GM23338 (cell line): ENCODE data around the gene CDKL1. TPM values are rescaled to one million over a fixed set of nuclear protein-coding genes. Genes with fewer than 3 reads are reported as not detected.

Experiments
- ATAC-seq: fragments of 200-7000 bp; cut with Tn5 transposase; 3 replicates; pipeline ENCODE4 v1.9.1; 2020
- DNase-seq: peaks from one replicate; pipeline ENCODE4 v3.0.0-alpha.2; 2015; ENCODE audit warnings: low spot score
- H2AFZ ChIP-seq: fragments of 200-600 bp; sonication (generic); 2 replicates; pipeline ENCODE4 v1.8.0; 2016; ENCODE audit warnings: antibody characterized with exemption, mild to moderate bottlenecking, moderate library complexity
- H3F3A ChIP-seq: fragments of 200-600 bp; sonication (generic); replicated peaks from 2 replicates; pipeline ENCODE4 v1.8.0; 2017; ENCODE audit warnings: antibody characterized with exemption, mixed run types, low read depth
- H3K27ac ChIP-seq: fragments of 200-600 bp; sonication (generic); 2 replicates; pipeline ENCODE4 v1.6.1; 2016; ENCODE audit warnings: low read depth
- H3K27me3 ChIP-seq: fragments of 200-600 bp; sonication (generic); 2 replicates; pipeline ENCODE4 v1.8.0; 2016; ENCODE audit warnings: mild to moderate bottlenecking, mixed run types, moderate library complexity; ENCODE audit not compliant: insufficient read depth
- H3K36me3 ChIP-seq: fragments of 200-600 bp; sonication (generic); 2 replicates; pipeline ENCODE4 v1.8.0; 2016; ENCODE audit warnings: mild to moderate bottlenecking; ENCODE audit not compliant: insufficient read depth
- H3K4me1 ChIP-seq: fragments of 200-600 bp; sonication (generic); 2 replicates; pipeline ENCODE4 v1.8.0; 2016; ENCODE audit warnings: mild to moderate bottlenecking, moderate library complexity; ENCODE audit not compliant: insufficient read depth
- H3K4me2 ChIP-seq: fragments of 200-600 bp; sonication (generic); 2 replicates; pipeline ENCODE4 v1.7.1; 2017; ENCODE audit warnings: mixed run types
- H3K4me3 ChIP-seq: fragments of 200-600 bp; sonication (generic); 2 replicates; pipeline ENCODE4 v1.6.1; 2016; ENCODE audit warnings: mixed run types
- H3K79me2 ChIP-seq: fragments of 200-600 bp; sonication (generic); replicated peaks from 2 replicates; pipeline ENCODE4 v1.8.0; 2017; ENCODE audit warnings: mild to moderate bottlenecking; ENCODE audit not compliant: insufficient read depth
- H3K9me2 ChIP-seq: fragments of 200-600 bp; sonication (generic); 2 replicates; pipeline ENCODE4 v1.8.0; 2017; ENCODE audit not compliant: insufficient read depth
- H4K20me1 ChIP-seq: fragments of 200-600 bp; sonication (generic); replicated peaks from 2 replicates; pipeline ENCODE4 v1.8.0; 2017; ENCODE audit warnings: mild to moderate bottlenecking; ENCODE audit not compliant: insufficient read depth
- H3K27ac Mint-ChIP-seq: 2 replicates; pipeline ENCODE4 v1.8.0; 2020; ENCODE audit warnings: inconsistent platforms, mild to moderate bottlenecking, moderate library complexity, mixed read lengths
- H3K27me3 Mint-ChIP-seq: 3 replicates; pipeline ENCODE4 v1.8.0; 2022; ENCODE audit warnings: low read depth, mild to moderate bottlenecking, moderate library complexity, mixed read lengths, inconsistent platforms; ENCODE audit not compliant: insufficient read depth, poor library complexity
- H3K36me3 Mint-ChIP-seq: 3 replicates; pipeline ENCODE4 v1.8.0; 2021; ENCODE audit warnings: low read depth, mild to moderate bottlenecking, inconsistent platforms, moderate library complexity, mixed read lengths
- H3K4me1 Mint-ChIP-seq: 3 replicates; pipeline ENCODE4 v1.8.0; 2020; ENCODE audit warnings: mild to moderate bottlenecking, inconsistent platforms, mixed read lengths
- H3K4me3 Mint-ChIP-seq: 3 replicates; pipeline ENCODE4 v1.8.0; 2021; ENCODE audit warnings: moderate library complexity, mild to moderate bottlenecking, inconsistent platforms, mixed read lengths
- H3K9me3 Mint-ChIP-seq: 3 replicates; pipeline ENCODE4 v1.8.0; 2020; ENCODE audit warnings: moderate library complexity, mild to moderate bottlenecking, inconsistent platforms, mixed read lengths
- CREB1 ChIP-seq: fragments of 250-450 bp; sonication (Bioruptor Pico); IDR thresholded peaks from 2 replicates; pipeline ENCODE4 v1.5.0; 2020; ENCODE audit warnings: low read depth, mild to moderate bottlenecking, moderate library complexity
- EZH2 ChIP-seq: fragments of 200-600 bp; sonication (generic); IDR thresholded peaks from one replicate; pipeline ENCODE4 v1.8.0; 2017; ENCODE audit warnings: antibody characterized with exemption, mild to moderate bottlenecking, low read depth; ENCODE audit not compliant: unreplicated experiment
- EZH2phosphoT487 ChIP-seq: fragments of 200-600 bp; sonication (generic); IDR thresholded peaks from one replicate; pipeline ENCODE4 v1.8.1; 2018; ENCODE audit warnings: antibody characterized with exemption; ENCODE audit not compliant: unreplicated experiment
- JUNB ChIP-seq: IDR thresholded peaks from one replicate; pipeline ENCODE4 v1.6.1; 2016; ENCODE audit warnings: antibody characterized with exemption; ENCODE audit not compliant: unreplicated experiment
- NANOG ChIP-seq: IDR thresholded peaks from 2 replicates; pipeline ENCODE4 v1.6.1; 2016; ENCODE audit warnings: antibody characterized with exemption, borderline replicate concordance
- POLR2AphosphoS5 ChIP-seq: IDR thresholded peaks from 2 replicates; pipeline ENCODE4 v1.6.1; 2016; ENCODE audit warnings: antibody characterized with exemption, low read depth
- STAT1 ChIP-seq: IDR thresholded peaks from one replicate; pipeline ENCODE4 v1.6.1; 2016; ENCODE audit warnings: antibody characterized with exemption; ENCODE audit not compliant: unreplicated experiment
- ZNF114 ChIP-seq: fragments of 250-450 bp; sonication (Bioruptor Pico); IDR thresholded peaks from 2 replicates; pipeline ENCODE4 v1.5.0; 2020; ENCODE audit warnings: mild to moderate bottlenecking, moderate library complexity
- ZNF331 ChIP-seq: fragments of 250-450 bp; sonication (Bioruptor Pico); IDR thresholded peaks from 2 replicates; pipeline ENCODE4 v1.5.0; 2020; ENCODE audit warnings: low read depth, mild to moderate bottlenecking, moderate library complexity
- polyA plus RNA-seq: library from polyadenylated mRNA; unstranded; fragments of >200 nt; fragmentation: Nextera tagmentation; extraction: Ambion mirVana; gene quantifications from 2 replicates; pipeline ENCODE4 v1.2.1, GENCODE V29; 2016
- total RNA-seq: library from RNA; depleted of rRNA; stranded (reverse); fragments of >200 nt; shearing (Covaris generic); gene quantifications from 2 replicates; pipeline ENCODE4 v1.2.3, GENCODE V29; 2014
- TF ChIP-seq, protein P1 (sequence below): IDR thresholded peaks from 2 replicates; pipeline ENCODE4 v1.6.1; 2016; ENCODE audit warnings: antibody characterized with exemption
- TF ChIP-seq, protein P2 (sequence below), 2 experiments: fragments of 200-600 bp in 1 of 2; sonication (generic) in 1 of 2; conservative IDR thresholded peaks; 2 replicates each; pipeline versions ENCODE4 v1.5.1 to v1.6.1; 2016 to 2017; ENCODE audit warnings: antibody characterized with exemption in 2 of 2, low read depth in 2 of 2, mild to moderate bottlenecking in 2 of 2, moderate library complexity in 1 of 2
- TF ChIP-seq, protein P3 (sequence below): IDR thresholded peaks from one replicate; pipeline ENCODE4 v1.6.1; 2018; ENCODE audit warnings: antibody characterized with exemption; ENCODE audit not compliant: unreplicated experiment

CDKL1 gene
- total and polyA plus RNA-seq, 2 experiments from 2014 or later: 0.52 TPM

DNA sequence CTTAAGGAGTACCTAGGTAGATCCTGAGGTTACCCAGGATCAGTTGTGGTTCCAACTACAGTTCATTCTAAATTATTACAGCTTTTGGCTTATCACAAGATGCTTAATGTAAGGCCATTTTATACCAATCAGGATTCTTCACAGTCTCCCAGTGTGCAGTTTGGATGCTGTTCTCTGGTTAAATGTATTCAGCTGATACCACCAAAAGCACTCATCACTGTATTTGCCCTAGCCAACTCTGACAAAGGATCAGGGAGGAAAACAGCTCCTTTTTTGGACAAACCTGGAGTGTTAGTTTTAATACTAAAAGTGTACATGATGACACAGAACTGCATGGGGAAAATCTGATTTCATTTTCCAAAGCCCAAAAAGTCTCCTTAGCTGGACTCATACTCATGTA lies 65.1 kb downstream of the CDKL1 start:
- TF ChIP-seq STAT1 (no peak), EZH2phosphoT487 (no peak), ZNF331 (CRISPR knock-in tag) (no peak), NANOG (no peak), ZNF114 (CRISPR knock-in tag) (no peak), JUNB (no peak), POLR2AphosphoS5 (no peak), CREB1 (CRISPR knock-in tag) (no peak), EZH2 (no peak)
- TF ChIP-seq, protein P1, sequence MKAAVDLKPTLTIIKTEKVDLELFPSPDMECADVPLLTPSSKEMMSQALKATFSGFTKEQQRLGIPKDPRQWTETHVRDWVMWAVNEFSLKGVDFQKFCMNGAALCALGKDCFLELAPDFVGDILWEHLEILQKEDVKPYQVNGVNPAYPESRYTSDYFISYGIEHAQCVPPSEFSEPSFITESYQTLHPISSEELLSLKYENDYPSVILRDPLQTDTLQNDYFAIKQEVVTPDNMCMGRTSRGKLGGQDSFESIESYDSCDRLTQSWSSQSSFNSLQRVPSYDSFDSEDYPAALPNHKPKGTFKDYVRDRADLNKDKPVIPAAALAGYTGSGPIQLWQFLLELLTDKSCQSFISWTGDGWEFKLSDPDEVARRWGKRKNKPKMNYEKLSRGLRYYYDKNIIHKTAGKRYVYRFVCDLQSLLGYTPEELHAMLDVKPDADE: no peak
- TF ChIP-seq, protein P2, sequence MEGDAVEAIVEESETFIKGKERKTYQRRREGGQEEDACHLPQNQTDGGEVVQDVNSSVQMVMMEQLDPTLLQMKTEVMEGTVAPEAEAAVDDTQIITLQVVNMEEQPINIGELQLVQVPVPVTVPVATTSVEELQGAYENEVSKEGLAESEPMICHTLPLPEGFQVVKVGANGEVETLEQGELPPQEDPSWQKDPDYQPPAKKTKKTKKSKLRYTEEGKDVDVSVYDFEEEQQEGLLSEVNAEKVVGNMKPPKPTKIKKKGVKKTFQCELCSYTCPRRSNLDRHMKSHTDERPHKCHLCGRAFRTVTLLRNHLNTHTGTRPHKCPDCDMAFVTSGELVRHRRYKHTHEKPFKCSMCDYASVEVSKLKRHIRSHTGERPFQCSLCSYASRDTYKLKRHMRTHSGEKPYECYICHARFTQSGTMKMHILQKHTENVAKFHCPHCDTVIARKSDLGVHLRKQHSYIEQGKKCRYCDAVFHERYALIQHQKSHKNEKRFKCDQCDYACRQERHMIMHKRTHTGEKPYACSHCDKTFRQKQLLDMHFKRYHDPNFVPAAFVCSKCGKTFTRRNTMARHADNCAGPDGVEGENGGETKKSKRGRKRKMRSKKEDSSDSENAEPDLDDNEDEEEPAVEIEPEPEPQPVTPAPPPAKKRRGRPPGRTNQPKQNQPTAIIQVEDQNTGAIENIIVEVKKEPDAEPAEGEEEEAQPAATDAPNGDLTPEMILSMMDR (conservative IDR thresholded peaks at IDR 0.05; ENCODE audit: low read depth in 2 of 2): no peak
- TF ChIP-seq, protein P3, sequence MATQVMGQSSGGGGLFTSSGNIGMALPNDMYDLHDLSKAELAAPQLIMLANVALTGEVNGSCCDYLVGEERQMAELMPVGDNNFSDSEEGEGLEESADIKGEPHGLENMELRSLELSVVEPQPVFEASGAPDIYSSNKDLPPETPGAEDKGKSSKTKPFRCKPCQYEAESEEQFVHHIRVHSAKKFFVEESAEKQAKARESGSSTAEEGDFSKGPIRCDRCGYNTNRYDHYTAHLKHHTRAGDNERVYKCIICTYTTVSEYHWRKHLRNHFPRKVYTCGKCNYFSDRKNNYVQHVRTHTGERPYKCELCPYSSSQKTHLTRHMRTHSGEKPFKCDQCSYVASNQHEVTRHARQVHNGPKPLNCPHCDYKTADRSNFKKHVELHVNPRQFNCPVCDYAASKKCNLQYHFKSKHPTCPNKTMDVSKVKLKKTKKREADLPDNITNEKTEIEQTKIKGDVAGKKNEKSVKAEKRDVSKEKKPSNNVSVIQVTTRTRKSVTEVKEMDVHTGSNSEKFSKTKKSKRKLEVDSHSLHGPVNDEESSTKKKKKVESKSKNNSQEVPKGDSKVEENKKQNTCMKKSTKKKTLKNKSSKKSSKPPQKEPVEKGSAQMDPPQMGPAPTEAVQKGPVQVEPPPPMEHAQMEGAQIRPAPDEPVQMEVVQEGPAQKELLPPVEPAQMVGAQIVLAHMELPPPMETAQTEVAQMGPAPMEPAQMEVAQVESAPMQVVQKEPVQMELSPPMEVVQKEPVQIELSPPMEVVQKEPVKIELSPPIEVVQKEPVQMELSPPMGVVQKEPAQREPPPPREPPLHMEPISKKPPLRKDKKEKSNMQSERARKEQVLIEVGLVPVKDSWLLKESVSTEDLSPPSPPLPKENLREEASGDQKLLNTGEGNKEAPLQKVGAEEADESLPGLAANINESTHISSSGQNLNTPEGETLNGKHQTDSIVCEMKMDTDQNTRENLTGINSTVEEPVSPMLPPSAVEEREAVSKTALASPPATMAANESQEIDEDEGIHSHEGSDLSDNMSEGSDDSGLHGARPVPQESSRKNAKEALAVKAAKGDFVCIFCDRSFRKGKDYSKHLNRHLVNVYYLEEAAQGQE: no peak
- no peaks in the 10 kb centered on the region for H4K20me1 ChIP-seq
- H3K27ac ChIP-seq: no peak overlapping the region
- peaks cover 28% of the 10 kb centered on the region for H3K4me1 Mint-ChIP-seq
- peaks cover 4% of the 10 kb centered on the region for H3K27me3 Mint-ChIP-seq
- H3K9me2 ChIP-seq: no peaks in the 10 kb centered on the region
- no peaks in the 10 kb centered on the region for H3K27me3 ChIP-seq
- ATAC-seq (no peak), DNase-seq (no peak)
- H3F3A ChIP-seq: no peaks in the 10 kb centered on the region
- no peaks in the 10 kb centered on the region for H3K36me3 ChIP-seq
- H3K36me3 Mint-ChIP-seq: no peaks in the 10 kb centered on the region; the same call in 2 of the 3 replicates
- no peaks in the 10 kb centered on the region for H3K79me2 ChIP-seq
- H3K4me3 Mint-ChIP-seq: no peak overlapping the region
- no peak overlapping the region for H2AFZ ChIP-seq
- no peak overlapping the region for H3K4me2 ChIP-seq
- peaks cover 26% of the 10 kb centered on the region for H3K4me1 ChIP-seq
- no peak overlapping the region for H3K27ac Mint-ChIP-seq
- no peaks in the 10 kb centered on the region for H3K9me3 Mint-ChIP-seq
- no peak overlapping the region for H3K4me3 ChIP-seq
